Tibial nerve (tissue), 4 donors: ENCODE measurements around the gene ATP5ME. TPM values are rescaled to one million over a fixed set of nuclear protein-coding genes. Genes with fewer than 3 reads are reported as not detected.

Experiments
- DNase-seq, 2 donors: peaks; one replicate each; pipeline ENCODE4 v3.0.0-alpha.2; 2019; ENCODE audit warnings: low spot score in 2 of 2
- H3K27ac ChIP-seq, 4 donors: fragments of 200-600 bp; sonication (generic) in 3 of 4; one replicate each; pipeline ENCODE4 v1.5.1; 2017 to 2019; ENCODE audit warnings: mild to moderate bottlenecking in 1 of 4
- H3K27me3 ChIP-seq, 2 donors: fragments of 200-600 bp; sonication (generic) in 1 of 2; one replicate each; pipeline versions ENCODE4 v1.5.1 to v1.6.0; 2017 to 2019
- H3K36me3 ChIP-seq, 3 donors: fragments of 200-600 bp; sonication (generic); one replicate each; pipeline ENCODE4 v1.5.1; 2018 to 2019
- H3K4me1 ChIP-seq, 4 donors: fragments of 200-600 bp; sonication (generic) in 3 of 4; one replicate each; pipeline ENCODE4 v1.5.1; 2017 to 2019
- H3K4me3 ChIP-seq, 4 donors: fragments of 200-600 bp; sonication (generic) in 3 of 4; one replicate each; pipeline ENCODE4 v1.5.1; 2017 to 2019; ENCODE audit warnings: mild to moderate bottlenecking in 1 of 4, moderate library complexity in 1 of 4
- H3K9me3 ChIP-seq, 4 donors: fragments of 200-600 bp; sonication (generic) in 3 of 4; one replicate each; pipeline ENCODE4 v1.5.1; 2017 to 2019
- CTCF ChIP-seq, 5 experiments: fragments of 200-600 bp in 3 of 5; fragments of 450-650 bp in 2 of 5; sonication (generic) in 3 of 5; IDR thresholded peaks; one replicate each; pipeline ENCODE4 v1.5.1; 2016 to 2019; ENCODE audit warnings: antibody characterized with exemption in 5 of 5, mild to moderate bottlenecking in 3 of 5, moderate library complexity in 2 of 5
- EP300 ChIP-seq, 2 donors: sonication (generic); formaldehyde crosslinking; IDR thresholded peaks; one replicate each; pipeline ENCODE4 v1.6.1; 2017; ENCODE audit warnings: antibody characterized with exemption in 2 of 2, mild to moderate bottlenecking in 1 of 2
- POLR2A ChIP-seq, 2 donors: fragments of 450-650 bp; IDR thresholded peaks; one replicate each; pipeline ENCODE4 v1.6.1; 2017; ENCODE audit warnings: antibody characterized with exemption in 2 of 2, mild to moderate bottlenecking in 2 of 2, moderate library complexity in 2 of 2
- WGBS, 2 donors: methylation state at CpG; one replicate each; pipeline ENCODE4 v1.1.5; 2018; 5-methylcytosine and 5-hydroxymethylcytosine counted together
- total RNA-seq, 4 donors: library from RNA; depleted of rRNA; stranded (reverse); fragments of >200 nt; gene quantifications; one replicate each; pipeline ENCODE4 v1.1.0, GENCODE V29; 2016

ATP5ME gene
- total RNA-seq, result 100 to 1,000 TPM in 3 of 4 donors, 10 to 100 TPM in 1; 50.0 to 219 (median 139) TPM

GRCh38 chr4:674172-675035 is at the start of gene ATP5ME, which contains the start of gene MYL5:
TSS of gene ATP5ME (minus strand) at chr4:674276. CDS start at chr4:674247, 29 bp downstream.
TSS of gene MYL5 (plus strand) at chr4:674542. CDS start at chr4:678027, 3,485 bp downstream.
- TF ChIP-seq CTCF (IDR thresholded peaks at IDR 0.05) (peak; percentile 86 to 99 (median 97)), EP300 (IDR thresholded peaks at IDR 0.05) (peak; percentile 71 to 93), POLR2A (IDR thresholded peaks at IDR 0.05) (peak; percentile 71 to 90)
- 0% methylated on average over 14 to 48 of the region's 84 CpGs for WGBS, 2 donors
- H3K4me3 ChIP-seq, result peak within 1 kb of the TSS; percentile 77 to 94 (median 82)
- H3K27ac ChIP-seq, result peak within 1 kb of the TSS; percentile 95 to 98 (median 96)
- H3K4me1 ChIP-seq, result peaks cover 0 to 25% (median 16%) of the 10 kb centered on the region in 4 donors
- H3K9me3 ChIP-seq, result no peaks in the 10 kb centered on the region
- peaks cover 6 to 29% (median 11%) of the 10 kb centered on the region in 3 donors for H3K36me3 ChIP-seq
- peak; percentile 93 to 94 for DNase-seq
- H3K27me3 ChIP-seq, result no peaks in the 10 kb centered on the region

GRCh38 chr4:722851-723360 is 48.8 kb upstream of the ATP5ME start:
- Histone ChIP-seq H3K9me3 (no peaks in the 10 kb centered on the region), H3K36me3 (peaks cover 0 to 18% (median 0%) of the 10 kb centered on the region in 3 donors), H3K4me1 (peaks cover 0 to 58% (median 12%) of the 10 kb centered on the region in 4 donors), H3K27me3 (no peaks in the 10 kb centered on the region), H3K4me3 (no peak overlapping the region), H3K27ac (no peak overlapping the region)
- WGBS, 2 donors, result 97% methylated on average over 61 of the region's 61 CpGs
- DNase-seq, result no peak
- TF ChIP-seq EP300 (IDR thresholded peaks at IDR 0.05) (no peak), POLR2A (IDR thresholded peaks at IDR 0.05) (no peak), CTCF (IDR thresholded peaks at IDR 0.05) (no peak)

GRCh38 chr4:722169-722725 is 48.2 kb upstream of the ATP5ME start:
- 92% methylated on average over 46 to 47 of the region's 47 CpGs for WGBS, 2 donors
- Histone ChIP-seq H3K27ac (no peak overlapping the region), H3K9me3 (no peaks in the 10 kb centered on the region), H3K36me3 (peaks cover 0 to 18% (median 0%) of the 10 kb centered on the region in 3 donors), H3K27me3 (no peaks in the 10 kb centered on the region), H3K4me1 (peaks cover 0 to 60% (median 12%) of the 10 kb centered on the region in 4 donors), H3K4me3 (no peak overlapping the region)
- TF ChIP-seq POLR2A (IDR thresholded peaks at IDR 0.05), result no peak
- no peak for TF ChIP-seq EP300 (IDR thresholded peaks at IDR 0.05)
- TF ChIP-seq CTCF (IDR thresholded peaks at IDR 0.05), result no peak
- no peak for DNase-seq

- WGBS, 2 donors, result 44 to 49% methylated on average over 31 of the region's 31 CpGs
- peaks cover 0 to 18% (median 0%) of the 10 kb centered on the region in 3 donors for H3K36me3 ChIP-seq
- TF ChIP-seq EP300 (IDR thresholded peaks at IDR 0.05) (peak in 1 of 2 donors; percentile 13), CTCF (IDR thresholded peaks at IDR 0.05) (no peak)
- no peak for DNase-seq
- no peaks in the 10 kb centered on the region for H3K9me3 ChIP-seq
- H3K4me3 ChIP-seq, result no peak overlapping the region
- H3K27me3 ChIP-seq, result no peaks in the 10 kb centered on the region
- peaks cover 0 to 53% (median 12%) of the 10 kb centered on the region in 4 donors for H3K4me1 ChIP-seq
- H3K27ac ChIP-seq, result peak overlapping the region in 3 of 4 donors; percentile 20 to 60 (median 45)
Measured at GRCh38 chr4:721261-722168, 47.4 kb upstream of the ATP5ME start.
